HG02678 (cell line): Measurements from ENCODE around the gene KRT6C.

Source experiments
- ATAC-seq: cut with Tn5 transposase; IDR thresholded peaks from one replicate; pipeline ENCODE4 v1.9.1; 2021; ENCODE audit warnings: mild to moderate bottlenecking, moderate library complexity; ENCODE audit not compliant: unreplicated experiment

Gene KRT6C

DNA sequence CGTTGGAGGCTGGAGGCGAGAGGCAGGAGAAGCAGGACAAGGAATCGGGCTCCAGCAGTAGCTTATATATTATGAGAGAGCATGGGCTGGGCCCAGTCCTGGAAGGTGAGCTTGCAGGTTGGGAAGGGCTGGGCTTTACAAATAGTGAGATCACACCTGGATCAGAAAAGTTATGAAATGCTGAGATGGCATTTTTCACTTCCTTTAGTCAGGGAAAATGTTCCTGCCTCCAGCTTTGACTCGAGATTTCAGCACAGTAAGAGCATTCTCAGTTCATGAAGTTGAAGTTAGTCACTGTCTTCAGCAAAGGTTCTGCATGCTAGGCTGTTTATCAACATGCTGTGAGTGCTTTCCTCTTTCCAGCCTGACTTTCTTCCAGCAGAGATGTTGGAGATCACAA is at the start of gene KRT6C:
Gene KRT6C, minus strand, starts transcription at position 38 of the 400 bp plus-strand sequence. CDS start 68 bp downstream, outside the sequence.
- no peak for ATAC-seq

DNA sequence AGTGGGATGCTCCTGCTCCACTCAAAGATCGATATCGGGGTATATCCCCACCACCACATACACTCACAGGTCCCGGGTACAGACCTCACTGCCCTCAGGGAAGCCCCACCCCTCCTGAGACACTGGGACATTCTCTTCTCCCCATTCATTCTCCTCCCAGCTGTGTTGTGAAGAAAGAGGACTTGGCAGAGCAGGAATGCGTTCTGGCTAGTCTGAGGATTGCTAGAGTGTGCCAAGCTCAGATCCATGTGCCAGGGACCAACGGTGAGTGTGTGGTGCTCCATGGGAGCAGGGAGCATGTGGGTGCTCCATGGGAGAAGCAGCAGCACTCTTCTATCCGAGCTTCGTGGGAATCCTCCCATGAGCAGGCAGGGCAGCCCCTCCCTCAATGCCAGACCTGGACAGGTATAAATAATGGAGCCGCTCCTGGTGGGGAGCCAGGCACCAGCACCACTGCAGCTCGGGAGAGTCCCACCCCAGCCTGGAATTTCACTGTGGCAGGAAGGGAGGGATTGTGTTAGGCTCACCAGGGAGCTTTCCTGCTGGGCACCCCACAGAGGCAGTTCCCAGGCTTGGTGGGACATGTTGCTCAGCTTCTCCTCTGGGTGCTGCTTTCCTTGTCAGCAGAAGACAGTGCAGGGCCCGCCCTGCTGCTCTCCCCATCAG is 48.9 kb upstream of the KRT6C start:
- ATAC-seq = no peak

DNA sequence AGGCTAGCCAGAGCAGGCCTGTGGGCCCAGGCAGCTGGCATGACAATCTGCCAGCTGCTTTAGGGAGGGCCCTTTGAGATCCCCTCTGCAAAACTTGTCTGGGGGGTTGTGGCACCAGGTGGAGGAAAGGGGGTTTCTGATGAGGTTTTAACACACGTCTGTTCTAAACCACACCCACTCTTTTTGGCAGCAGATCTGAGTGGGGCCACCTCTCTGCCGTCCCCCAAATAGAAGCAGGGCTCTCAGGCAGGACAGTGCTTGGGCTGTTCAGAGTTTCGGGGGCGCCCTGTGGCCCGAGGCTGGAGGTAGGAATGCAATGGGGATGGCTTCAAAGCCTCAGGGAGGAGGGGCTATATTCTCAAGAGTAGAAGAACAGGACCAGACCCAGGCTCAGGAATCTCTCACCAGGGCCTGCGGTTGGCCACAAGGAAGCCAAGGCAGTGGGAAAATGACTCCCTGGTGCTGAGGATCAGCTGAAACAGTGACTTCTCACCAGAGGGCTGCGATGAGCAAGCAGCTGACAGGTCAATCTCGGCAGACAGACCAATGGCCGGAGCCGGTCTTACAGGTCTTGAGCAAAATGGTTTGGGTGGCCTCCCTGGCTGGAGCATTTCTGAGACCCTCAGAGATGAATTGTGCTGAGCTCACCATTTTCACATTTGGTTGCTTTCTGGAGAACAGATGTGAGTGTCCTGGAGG is 48.1 kb upstream of the KRT6C start:
- no peak for ATAC-seq

DNA sequence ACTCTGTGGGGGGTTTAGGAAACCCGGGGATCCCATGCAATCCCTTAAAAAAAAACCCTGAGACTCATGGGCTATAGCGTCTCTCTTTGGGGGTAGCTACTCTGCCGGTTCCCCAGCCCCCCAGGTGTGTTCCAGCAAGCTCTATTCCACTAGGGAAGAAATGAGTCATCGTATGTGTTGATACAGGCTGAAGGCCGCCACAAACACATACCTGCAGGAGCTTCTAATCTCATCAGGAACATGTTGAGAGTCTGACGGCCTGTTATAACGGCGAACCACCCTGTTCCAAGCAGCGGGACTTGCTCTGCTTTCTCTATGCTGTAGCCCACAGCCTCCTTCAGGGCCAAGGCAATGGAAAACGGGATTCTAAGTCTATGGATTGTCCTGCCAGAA is 47.6 kb upstream of the KRT6C start:
- no peak for ATAC-seq

DNA sequence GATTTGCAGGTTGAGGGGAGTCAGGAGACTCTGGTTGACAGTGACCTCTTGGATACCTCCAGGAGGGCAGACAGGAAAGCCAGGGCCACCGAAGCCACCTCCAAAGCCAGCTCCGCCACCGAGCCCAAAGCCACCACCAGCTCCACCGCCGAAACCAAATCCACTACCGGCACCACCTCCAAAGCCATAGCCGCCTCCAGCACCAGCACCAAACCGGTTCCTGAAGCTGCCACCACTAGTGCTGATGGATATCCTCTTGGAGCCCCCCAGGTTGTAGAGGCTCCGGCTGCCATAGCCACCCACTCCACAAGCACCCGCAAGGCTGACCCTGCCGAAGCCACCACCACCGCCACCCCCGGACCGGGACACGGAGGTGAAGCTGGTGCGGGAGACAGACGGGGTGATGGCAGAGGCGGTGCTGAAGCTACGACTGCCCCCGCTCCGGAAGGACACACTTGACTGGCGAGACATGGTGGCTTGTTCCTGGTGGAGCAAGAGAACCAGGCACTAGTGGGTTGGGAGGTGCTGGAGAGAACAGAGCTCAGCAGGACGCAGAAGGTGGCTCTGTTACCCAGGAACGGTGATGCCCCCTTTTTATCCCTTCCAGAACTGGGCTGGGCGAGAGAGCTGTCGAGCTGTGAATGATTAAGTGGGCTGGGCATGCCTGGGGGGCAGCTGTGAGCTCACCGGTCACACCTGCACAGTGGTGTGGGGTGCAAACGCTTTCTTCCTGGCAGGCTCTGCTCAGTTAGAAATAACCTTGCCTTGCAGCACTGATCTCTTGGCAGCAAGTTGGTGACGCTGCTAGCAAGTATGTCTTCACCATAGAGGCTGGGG is 46.4 kb upstream of the KRT6C start, which contains the start of gene KRT5:
Gene KRT5, minus strand, starts transcription at position 569 of the 837 bp plus-strand sequence. Its CDS starts 98 bp downstream, at position 471.
- ATAC-seq = no peak

DNA sequence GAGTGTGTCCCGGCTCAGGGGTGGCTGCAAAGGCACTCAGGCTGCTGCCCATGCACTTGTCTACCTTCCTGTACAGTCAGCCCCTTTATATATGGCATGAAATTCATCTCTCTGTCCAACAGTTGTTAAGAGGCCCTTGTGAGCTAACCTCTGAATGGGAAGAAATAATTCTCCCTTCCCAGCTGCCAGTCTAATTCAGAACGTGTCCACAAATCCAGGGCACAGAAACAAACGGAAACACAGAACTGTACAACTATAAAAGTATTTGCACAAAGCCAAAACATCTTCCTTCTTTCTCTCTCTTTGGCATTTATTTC is 45.7 kb upstream of the KRT6C start:
- no peak for ATAC-seq

DNA sequence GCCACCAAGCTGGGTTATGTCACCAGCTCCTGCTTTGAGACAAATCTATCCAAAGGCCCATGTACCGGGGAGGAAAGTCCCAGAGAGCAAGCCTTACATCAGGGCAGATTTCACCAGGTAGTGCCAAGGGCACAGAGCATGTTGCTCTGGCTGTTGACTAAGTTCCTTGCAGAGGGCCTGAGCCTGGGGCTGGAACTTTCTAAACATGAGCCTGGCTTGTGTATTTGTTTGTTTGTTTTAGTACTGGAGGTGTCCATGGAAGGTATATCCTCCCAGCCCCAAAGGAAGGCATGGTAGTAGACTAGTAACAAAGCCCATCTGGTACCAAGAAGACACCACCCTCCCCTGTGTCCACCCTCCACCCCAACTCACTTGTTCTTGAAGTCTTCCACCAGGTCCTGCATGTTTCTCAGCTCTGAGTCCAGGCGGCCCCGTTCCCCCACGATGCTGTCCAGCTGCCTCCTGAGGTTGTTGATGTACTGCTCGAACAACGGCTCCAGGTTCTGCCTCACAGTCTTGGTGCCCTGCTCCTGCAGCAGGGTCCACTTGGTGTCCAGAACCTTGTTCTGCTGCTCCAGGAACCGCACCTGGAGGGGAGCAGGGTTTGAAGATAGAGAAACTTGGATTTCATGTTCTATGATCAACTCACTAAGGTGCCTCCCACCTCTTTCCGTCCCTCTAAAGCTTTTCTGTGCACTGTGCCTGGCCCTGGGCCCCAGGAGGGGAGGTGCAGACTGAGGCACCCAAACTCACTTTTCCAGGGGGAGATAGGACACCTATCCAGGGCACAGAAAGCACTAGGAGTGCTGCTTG is 45.2 kb upstream of the KRT6C start:
- no peak for ATAC-seq

DNA sequence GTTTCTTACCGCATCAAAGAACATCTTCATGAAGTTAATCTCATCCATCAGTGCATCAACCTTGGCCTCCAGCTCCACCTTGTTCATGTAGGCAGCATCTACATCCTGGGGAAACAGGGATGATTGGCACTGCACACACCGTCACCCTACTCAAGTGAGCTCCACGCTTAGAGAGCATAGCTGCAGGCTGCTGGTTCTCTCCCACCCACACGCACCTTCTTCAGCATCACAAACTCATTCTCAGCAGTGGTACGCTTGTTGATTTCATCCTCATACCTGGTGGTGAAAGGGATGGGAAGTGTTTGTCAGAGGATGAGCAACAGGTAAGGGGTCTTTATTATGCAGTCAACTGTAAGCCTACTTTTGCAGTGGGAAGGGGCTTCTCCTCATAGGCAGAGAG is 44.3 kb upstream of the KRT6C start:
- ATAC-seq = no peak

DNA sequence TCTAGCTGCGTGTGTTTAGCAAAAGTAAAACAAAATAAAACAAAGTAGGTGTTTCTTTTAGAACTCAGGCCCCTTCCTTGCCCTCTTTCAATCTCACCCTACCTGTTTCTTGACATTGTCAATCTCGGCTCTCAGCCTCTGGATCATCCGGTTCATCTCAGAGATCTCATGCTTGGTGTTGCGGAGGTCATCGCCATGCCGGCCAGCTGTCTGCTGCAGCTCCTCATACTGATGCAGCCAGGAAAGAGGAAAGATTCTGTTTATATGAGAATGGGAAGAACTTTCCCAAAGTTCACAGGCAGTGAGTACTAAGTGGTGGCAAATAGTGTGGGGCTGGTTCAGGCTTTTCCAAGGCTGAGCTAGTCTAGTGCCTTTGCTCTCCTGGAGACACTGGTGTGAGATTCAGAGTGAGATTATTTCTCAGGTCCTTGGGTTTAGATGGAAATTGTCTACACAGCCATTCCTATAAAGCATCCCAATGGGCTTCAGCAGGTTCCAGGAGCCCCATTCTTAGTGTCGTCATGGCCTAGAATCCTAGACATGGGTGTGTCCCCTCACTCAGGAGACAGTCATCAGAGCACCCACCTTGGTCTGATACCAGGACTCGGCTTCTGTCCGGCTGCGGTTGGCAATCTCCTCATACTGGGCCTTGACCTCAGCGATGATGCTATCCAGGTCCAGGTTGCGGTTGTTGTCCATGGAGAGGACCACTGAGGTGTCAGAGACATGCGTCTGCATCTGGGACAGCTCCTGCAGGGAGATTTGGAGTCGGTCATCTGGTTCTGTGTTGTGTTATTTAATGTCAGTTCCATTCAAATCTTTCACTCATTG is 43.6 kb upstream of the KRT6C start:
- no peak for ATAC-seq

DNA sequence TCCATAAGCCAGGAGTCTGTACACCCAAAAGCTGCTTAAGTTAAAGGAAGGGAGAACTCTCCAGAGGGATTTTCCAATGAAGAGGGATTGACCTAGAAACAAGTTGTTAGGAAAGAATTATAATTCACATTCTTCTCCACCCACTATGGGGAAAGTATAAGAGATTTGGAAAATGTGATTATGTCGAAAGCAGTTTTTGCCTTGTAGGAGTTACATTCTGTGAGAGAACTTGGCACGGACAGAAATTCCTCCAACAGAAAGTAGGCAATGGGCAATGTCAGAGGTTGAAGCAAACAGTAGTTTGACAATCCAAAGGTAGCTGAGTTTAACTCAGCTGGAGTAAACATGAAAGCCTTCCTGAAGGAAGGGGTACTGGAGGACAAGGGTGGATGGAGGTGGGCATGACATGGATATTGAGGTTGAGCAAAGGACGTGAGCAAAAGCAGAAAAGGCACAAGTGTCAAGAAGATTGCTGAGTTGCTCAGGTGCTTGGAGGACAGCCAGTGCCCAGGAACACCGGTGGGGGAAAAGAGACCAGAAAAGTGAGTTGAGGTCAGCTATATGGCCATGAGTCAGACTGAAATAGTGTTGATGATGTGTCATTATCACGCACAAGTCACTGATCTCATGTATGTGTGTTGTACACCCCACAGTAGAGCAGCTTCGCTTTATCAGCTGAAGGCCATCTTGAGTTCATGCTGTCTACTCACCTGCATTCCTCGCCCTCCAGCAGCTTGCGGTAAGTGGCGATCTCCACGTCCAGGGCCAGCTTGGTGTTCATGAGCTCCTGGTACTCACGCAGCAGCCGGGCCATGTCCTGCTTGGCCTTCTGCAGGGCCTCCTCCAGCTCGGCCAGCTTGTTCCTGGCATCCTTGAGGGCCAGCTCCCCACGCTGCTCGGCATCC is 42.6 kb upstream of the KRT6C start:
- no peak for ATAC-seq

DNA sequence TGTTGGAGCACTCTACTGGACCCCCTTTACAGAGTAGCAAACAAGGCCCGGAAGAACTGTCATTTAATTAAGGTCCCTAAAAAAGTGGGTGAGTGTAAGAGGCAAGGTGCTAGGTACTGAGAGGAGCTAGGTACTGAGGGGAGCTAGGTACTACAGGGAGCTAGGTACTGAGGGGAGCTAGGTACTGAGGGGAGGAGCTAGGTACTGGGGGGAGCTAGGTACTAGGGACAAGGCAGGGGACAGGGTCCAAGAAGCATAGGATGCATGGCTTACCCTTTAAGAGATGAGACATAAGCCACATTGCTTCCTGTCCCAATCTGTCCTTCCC is 41.7 kb upstream of the KRT6C start:
- no peak for ATAC-seq

DNA sequence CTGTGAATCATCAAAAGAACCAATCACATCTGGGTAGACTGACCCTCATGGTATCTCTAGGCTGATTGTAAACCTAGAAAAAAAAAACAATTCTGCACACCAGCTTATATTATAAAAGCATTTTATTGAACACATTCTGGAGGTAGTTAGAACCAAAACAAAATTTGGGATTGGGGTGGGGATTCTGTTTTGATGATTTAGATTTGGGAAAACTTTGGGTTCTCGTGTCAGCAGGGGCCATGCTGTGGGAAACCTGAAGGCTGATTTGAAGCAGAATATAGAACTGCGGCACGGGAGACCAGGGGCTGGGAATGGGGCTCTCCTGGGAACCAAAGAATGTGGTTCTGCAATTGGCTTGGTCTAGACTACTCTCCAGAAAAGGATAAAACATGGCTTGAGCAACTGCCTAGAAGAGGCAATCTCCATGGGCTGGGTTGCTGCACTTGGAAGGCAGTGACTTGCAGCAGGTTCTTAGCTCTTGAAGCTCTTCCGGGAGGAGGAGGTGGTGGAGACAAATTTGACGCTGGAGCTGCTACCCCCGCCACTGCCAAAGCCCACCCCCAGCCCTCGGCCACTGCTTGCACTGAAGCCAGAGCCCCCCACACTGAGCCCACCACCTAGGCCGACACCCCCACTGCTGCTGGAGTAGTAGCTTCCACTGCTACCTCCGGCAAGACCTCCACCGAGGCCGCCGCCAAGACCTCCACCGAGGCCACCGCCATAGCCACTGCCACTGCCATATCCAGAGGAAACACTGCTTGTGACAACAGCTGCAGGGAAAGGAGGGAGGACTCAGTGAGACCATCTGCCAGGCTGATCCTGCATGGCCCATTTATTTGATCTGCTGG is 41.1 kb upstream of the KRT6C start:
- no peak for ATAC-seq

DNA sequence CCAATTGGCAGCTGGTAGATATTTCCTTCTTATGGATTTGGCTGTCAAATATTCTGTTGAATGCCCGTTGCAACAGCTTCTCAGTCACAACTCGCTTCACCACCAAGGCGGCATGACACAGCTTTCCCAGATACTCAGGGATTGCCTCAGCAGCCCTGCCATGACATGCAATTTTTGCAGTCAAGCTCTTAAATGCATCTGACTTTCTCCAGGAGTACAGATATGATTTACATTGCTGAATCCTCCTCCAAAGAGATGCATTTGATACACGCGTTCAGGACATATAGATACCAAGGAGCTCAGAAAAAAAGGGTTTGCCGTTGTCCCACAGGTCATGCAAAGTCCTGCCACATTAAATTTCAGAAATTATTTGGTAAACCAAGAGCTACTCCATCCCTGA is 40.1 kb upstream of the KRT6C start:
- ATAC-seq = no peak

DNA sequence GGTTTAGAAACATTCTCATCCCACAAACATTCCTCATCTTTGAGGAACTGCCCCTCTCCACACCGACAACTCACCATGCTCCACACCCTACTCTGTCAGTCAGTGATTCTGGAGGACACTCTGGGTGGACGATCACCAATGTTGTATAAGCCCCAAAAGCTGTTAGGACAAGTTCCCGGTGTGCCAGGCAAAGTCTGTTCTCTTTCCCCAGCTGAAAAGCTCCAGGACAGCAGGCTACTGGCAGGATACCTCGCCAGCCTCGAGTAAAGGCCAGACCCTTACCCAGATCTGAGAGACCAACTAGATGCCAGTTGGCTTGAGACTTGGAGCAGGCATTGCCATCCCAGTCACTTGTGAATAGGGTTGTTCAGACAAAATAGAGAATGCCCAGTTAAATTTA is 34.6 kb upstream of the KRT6C start:
- ATAC-seq = no peak

DNA sequence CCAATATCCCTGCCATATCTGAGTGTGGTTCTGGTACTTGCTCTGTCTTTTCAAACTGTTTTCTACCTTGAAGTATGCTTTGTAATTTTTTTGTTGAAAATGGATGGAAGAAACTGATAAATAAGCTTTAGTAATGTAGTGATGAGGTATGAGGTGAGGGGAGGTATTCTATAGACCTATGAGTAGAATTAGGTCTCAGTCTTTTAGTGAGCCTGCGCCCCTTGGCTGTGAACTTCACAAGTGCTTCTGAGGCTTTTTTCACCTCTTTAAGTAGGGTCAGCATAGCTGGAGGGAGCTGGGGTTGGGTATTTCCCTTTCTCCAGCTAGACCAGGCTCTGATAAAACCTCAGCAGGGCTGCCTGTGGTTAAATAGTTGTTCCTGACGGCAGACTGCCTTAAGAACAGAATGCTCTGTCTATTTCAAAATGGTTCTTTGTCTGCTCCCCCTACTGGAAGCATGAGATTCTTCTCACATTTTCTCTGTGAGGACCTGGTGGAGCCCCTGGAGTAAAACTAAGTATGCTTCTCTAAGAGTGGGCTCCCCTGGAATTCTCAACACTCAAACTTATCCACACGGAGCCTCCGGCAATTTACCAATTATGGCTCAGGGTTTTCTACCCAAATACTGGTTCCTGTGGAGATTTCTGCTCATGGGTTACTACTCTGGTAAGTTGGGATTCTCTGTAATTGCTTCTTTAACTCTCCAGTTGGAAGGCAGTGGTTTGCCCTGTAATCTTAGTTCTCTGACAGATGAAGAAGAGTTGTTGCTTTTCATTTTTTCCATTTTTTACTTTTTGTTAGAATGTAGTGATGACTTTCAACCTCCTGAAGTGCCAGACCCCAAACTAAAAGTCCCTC is 33.5 kb upstream of the KRT6C start:
- ATAC-seq = no peak

DNA sequence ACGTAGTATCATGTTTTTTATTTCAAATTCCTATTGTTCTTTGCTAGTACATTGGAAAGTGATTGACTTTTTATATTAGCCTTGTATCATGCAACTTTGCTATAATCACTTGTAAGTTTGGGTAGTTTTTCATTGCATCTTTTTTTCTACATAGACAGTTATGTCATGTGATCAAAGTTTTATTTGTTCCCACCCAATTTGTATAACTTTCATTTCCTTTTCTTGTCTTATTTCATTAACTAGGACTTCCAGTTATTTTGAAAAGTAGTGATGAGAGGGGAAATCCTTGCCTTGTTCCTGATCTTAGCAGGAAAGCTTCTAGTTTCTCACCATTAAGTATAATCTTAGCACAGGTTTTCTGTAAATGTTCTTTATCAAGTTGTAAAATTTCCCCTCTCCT is 29.3 kb upstream of the KRT6C start:
- ATAC-seq = no peak

DNA sequence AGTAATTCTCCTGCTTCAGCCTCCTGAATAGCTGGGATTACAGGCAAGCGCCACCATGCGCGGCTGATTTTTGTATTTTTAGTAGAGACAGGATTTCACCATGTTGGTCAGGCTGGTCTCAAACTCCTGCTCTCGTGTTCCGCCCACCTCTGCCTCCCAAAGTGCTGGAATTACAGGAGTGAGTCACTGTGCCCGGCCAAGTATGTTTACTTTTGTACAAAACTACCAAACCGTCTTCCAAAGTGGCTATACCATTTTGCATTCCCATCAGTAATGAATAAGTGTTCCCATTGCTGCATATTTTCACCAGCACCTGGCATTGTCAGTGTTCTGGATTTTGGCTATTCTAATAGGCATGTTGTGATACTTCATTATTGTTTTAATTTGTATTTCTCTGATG is 27.9 kb upstream of the KRT6C start:
- ATAC-seq = no peak
